ENCODE data around the gene ANKRD30B. TPM values are rescaled to one million over a fixed set of nuclear protein-coding genes. Genes with fewer than 3 reads are reported as not detected.
"Not testable (repeated sequence)": the region's sequence is repeated elsewhere in the genome, so short reads cannot be mapped to it uniquely, and the experiment has no call there.

ANKRD30B gene, protein sequence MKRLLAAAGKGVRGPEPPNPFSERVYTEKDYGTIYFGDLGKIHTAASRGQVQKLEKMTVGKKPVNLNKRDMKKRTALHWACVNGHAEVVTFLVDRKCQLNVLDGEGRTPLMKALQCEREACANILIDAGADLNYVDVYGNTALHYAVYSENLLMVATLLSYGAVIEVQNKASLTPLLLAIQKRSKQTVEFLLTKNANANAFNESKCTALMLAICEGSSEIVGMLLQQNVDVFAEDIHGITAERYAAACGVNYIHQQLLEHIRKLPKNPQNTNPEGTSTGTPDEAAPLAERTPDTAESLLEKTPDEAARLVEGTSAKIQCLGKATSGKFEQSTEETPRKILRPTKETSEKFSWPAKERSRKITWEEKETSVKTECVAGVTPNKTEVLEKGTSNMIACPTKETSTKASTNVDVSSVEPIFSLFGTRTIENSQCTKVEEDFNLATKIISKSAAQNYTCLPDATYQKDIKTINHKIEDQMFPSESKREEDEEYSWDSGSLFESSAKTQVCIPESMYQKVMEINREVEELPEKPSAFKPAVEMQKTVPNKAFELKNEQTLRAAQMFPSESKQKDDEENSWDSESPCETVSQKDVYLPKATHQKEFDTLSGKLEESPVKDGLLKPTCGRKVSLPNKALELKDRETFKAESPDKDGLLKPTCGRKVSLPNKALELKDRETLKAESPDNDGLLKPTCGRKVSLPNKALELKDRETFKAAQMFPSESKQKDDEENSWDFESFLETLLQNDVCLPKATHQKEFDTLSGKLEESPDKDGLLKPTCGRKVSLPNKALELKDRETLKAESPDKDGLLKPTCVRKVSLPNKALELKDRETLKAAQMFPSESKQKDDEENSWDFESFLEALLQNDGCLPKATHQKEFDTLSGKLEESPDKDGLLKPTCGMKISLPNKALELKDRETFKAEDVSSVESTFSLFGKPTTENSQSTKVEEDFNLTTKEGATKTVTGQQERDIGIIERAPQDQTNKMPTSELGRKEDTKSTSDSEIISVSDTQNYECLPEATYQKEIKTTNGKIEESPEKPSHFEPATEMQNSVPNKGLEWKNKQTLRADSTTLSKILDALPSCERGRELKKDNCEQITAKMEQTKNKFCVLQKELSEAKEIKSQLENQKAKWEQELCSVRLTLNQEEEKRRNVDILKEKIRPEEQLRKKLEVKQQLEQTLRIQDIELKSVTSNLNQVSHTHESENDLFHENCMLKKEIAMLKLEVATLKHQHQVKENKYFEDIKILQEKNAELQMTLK (N-terminal part only)
- total RNA-seq (under 1 TPM in 4 of 6 donors, not detected in 2; 0.06 to 0.74 (median 0.25) TPM), polyA plus RNA-seq (1 to 10 TPM in 1 of 2 donors, under 1 TPM in 1; 0.99 to 1.2 TPM)

DNA sequence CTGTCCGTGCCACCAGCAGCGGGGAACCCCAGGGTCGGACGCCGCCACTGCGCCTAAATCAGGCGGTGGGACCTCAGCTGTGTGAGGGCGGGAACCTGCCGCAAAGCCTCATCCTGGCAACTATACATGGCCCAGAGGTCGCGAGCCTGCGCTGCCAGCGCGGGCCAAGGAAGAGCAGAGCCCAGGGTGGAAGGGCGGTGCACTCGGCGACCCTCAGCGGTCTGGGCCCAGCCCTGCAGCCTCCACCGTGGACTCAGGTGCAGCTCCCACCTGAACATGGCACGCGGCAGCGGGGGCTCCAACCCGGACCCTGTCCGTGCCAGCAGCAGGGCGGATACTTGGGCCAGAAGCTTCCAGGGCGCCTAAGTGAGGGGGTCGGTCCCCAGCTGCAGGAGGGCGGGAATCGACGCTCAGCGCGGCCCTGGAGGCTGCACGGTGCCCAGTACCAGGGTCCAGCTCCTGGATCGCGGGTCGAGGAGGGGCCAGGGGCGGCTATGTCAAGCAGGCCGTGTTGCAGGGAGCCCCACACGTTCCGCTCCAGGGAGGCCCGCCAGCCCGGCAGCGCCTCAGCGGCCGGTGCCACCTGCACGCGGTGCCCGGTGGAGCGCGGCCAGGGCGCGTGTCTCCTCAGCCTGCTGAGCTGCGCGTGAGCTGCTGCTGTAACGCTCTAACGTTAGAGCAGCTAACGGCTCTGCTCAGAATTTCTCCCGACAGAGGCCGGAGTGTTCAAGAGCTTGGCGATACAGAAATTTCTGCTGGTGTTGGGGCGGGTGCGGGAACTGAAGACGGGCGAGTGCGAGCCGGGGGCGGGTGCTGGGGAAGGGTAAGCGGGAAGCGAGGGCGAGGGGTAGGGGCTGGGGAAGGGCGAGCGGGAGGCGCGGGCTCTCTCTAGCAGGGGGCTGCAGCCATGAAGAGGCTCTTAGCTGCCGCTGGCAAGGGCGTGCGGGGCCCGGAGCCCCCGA is at the start of gene ANKRD30B:
Gene ANKRD30B, plus strand, starts transcription at position 660 of the 962 bp plus-strand sequence. Its CDS starts 248 bp downstream, at position 908.
- Histone ChIP-seq H3K4me1 (no peaks in the 10 kb centered on the region), H3K27ac (no peak within 1 kb of the TSS), H3K9me3 (no peaks in the 10 kb centered on the region), H3K4me3 (no peak within 1 kb of the TSS), H3K36me3 (no peaks in the 10 kb centered on the region), H3K27me3 (peaks cover 0 to 8% (median 0%) of the 10 kb centered on the region in 4 donors)
- TF ChIP-seq, protein P1, sequence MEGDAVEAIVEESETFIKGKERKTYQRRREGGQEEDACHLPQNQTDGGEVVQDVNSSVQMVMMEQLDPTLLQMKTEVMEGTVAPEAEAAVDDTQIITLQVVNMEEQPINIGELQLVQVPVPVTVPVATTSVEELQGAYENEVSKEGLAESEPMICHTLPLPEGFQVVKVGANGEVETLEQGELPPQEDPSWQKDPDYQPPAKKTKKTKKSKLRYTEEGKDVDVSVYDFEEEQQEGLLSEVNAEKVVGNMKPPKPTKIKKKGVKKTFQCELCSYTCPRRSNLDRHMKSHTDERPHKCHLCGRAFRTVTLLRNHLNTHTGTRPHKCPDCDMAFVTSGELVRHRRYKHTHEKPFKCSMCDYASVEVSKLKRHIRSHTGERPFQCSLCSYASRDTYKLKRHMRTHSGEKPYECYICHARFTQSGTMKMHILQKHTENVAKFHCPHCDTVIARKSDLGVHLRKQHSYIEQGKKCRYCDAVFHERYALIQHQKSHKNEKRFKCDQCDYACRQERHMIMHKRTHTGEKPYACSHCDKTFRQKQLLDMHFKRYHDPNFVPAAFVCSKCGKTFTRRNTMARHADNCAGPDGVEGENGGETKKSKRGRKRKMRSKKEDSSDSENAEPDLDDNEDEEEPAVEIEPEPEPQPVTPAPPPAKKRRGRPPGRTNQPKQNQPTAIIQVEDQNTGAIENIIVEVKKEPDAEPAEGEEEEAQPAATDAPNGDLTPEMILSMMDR (IDR thresholded peaks at IDR 0.05) = no peak
- intact Hi-C loops (cut with DNase I) = no loop called here
- WGBS, 2 donors = 10 to 12% methylated on average over 70 to 79 of the region's 79 CpGs
- ATAC-seq (peak in 2 of 4 donors; percentile 67 to 72), FAIRE-seq (no peak), DNase-seq (peak in 3 of 6 donors; percentile 20 to 63 (median 25))

DNA sequence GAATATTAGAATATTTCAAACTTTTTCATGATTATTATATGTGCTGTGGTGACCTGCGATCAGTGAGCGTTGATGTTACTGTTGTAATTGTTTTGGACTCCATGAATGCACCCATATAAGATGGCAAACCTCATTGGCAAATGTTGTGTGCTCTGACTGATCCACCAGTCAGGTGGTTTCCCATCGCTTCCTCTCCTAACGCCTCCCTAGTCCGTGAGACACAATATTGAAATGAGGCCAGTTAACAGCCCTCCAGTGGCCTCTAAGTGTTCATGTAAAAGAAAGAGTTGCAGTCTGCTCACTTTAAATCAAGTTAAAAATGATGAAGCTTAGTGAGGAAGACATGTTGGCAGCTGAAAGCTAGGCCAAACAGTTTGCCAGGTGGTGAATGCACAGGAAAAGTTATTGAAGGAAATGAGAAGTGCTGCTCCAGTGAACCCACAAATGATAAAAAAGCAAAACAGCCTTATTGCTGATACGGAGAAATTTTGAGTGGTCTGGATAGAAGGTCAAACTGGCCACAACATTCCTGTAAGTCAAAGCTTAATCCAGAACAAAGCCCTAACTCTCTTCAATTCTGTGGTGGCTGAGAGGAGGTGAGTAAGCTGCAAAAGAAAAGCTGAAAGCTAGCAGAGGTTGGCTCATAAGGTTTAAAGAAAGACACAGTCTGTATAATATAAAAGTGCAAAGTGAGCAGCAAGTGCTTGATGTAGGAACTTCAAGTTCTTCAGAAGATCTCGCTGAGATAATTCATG is 46.5 kb upstream of the ANKRD30B start:
- DNase-seq; intact Hi-C loops (cut with DNase I); H3K4me3 ChIP-seq; H3K4me1 ChIP-seq; H3K27ac ChIP-seq; H3K36me3 ChIP-seq; H3K9me3 ChIP-seq; H3K27me3 ChIP-seq; ATAC-seq; FAIRE-seq: not testable (repeated sequence)
- WGBS, 2 donors = 67 to 70% methylated on average over 7 of the region's 7 CpGs

DNA sequence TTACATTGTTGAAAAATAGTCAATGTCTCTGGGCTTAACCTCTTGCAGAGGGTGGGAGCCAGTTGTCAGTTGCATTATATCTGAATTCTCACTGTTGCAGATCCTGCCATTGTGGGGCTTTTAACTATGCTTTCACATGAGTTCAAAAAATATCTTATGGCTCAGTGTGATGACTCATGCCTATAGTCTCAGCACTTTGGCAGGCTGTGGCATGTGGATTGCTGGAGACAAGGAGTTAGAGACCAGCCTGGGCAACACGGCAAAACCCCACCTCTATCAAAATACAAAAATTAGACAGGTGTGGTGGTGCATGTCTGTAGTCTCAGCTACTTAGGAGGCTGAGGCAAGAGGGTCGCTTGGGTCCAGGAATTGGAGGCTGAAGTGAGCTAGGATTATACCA is 38.2 kb upstream of the ANKRD30B start:
- DNase-seq; H3K4me1 ChIP-seq; H3K9me3 ChIP-seq; intact Hi-C loops (cut with DNase I); H3K4me3 ChIP-seq; FAIRE-seq; H3K36me3 ChIP-seq; H3K27ac ChIP-seq; H3K27me3 ChIP-seq; ATAC-seq: not testable (repeated sequence)
- 36 to 58% methylated on average over 2 of the region's 2 CpGs for WGBS, 2 donors

DNA sequence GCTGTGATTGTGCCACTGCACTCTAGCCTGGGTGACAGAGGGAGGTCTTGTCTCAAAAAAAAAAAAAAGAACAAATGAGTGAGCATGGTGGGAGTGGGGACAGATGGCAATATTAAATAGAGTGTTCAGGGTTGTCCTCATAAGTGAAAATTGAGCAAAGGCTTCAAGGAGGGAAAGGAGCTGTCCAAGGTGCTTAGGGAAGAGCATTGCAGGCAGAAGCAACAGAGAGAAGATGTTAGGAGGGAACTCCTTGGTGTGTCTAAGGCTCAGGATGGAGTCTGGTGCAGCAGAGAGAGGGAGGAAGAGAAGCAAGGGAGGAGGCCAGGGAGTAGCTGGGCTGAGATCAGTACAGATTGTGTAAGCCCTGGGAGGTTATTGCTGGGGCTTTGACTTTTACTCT is 26.4 kb upstream of the ANKRD30B start:
- DNase-seq; H3K4me3 ChIP-seq; H3K36me3 ChIP-seq; H3K27ac ChIP-seq; H3K9me3 ChIP-seq; H3K27me3 ChIP-seq; FAIRE-seq; intact Hi-C loops (cut with DNase I); H3K4me1 ChIP-seq; ATAC-seq: not testable (repeated sequence)

DNA sequence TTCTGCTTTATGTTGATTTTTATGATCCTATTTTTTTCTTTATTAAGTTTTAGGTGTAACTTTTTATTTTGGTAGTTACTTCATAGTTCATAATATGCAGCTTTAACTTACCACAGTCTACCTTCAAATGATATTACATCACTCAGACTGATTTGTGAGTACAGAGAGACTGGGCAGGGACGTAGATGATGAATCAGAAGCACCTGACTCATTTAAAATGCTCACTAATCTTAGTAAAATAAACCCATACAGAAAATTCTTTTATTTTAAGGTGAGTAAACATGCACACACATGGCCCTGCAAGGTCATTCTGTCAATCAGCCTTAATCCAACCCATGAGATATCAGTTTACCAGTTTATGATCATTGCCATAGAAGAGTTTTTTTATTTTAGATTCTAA is 8.9 kb upstream of the ANKRD30B start:
- intact Hi-C loops (cut with DNase I); H3K27ac ChIP-seq; DNase-seq; H3K9me3 ChIP-seq; ATAC-seq; FAIRE-seq; H3K36me3 ChIP-seq; H3K4me3 ChIP-seq; H3K27me3 ChIP-seq; H3K4me1 ChIP-seq: not testable (repeated sequence)
- WGBS, 2 donors = 18 to 29% methylated on average over 1 of the region's 1 CpG

All from pancreas (tissue), 10 donors.